ENCODE results near the gene MAGED2.
"Not testable (repeated sequence)": the region's sequence is repeated elsewhere in the genome, so short reads cannot be mapped to it uniquely, and the experiment has no call there.

Gene MAGED2

GRCh38 chrX:54807524-54808108, at the start of gene MAGED2:
Gene MAGED2, plus strand, starts transcription at chrX:54807745. Its CDS starts 1,587 bp downstream, at chrX:54809332.
- peak; percentile 12 for DNase-seq

- DNase-seq, result no peak
These were observed 49.2 kb upstream of the MAGED2 start for GRCh38 chrX:54758114-54759055.

GRCh38 chrX:54774391-54775094, 33.0 kb upstream of the MAGED2 start:
- not testable (repeated sequence) for DNase-seq

- no peak for DNase-seq
These were observed 31.5 kb upstream of the MAGED2 start for GRCh38 chrX:54776061-54776460.

GRCh38 chrX:54776987-54777672, 30.4 kb upstream of the MAGED2 start:
- no peak for DNase-seq

GRCh38 chrX:54785901-54786300, 21.6 kb upstream of the MAGED2 start:
- DNase-seq, result peak; percentile 25

GRCh38 chrX:54786967-54787366, 20.6 kb upstream of the MAGED2 start:
- DNase-seq, result peak; percentile 28

- no peak for DNase-seq
These were observed 19.1 kb upstream of the MAGED2 start for GRCh38 chrX:54788446-54788845.

- not testable (repeated sequence) for DNase-seq
These were observed 18.1 kb upstream of the MAGED2 start for GRCh38 chrX:54789405-54789804.

GRCh38 chrX:54794028-54794427, 13.5 kb upstream of the MAGED2 start:
- no peak for DNase-seq

- no peak for DNase-seq
These were observed 12.8 kb upstream of the MAGED2 start for GRCh38 chrX:54794795-54795194.

- DNase-seq, result no peak
These were observed 9.4 kb upstream of the MAGED2 start, which contains the start of gene ITIH6 for GRCh38 chrX:54798137-54798536. Gene ITIH6, minus strand, starts transcription at chrX:54798255. Its CDS starts 45 bp downstream, at chrX:54798210.

GRCh38 chrX:54799046-54799445, 8.5 kb upstream of the MAGED2 start:
- no peak for DNase-seq

GRCh38 chrX:54808109-54808604, 612 bp downstream of the MAGED2 start:
- no peak for DNase-seq

GRCh38 chrX:54808605-54809483, 1.3 kb downstream of the MAGED2 start:
- DNase-seq, result peak; percentile 95

GRCh38 chrX:54810532-54810931, 3.0 kb downstream of the MAGED2 start:
- no peak for DNase-seq

GRCh38 chrX:54811301-54811885, 3.8 kb downstream of the MAGED2 start:
- DNase-seq, result no peak

GRCh38 chrX:54812306-54812705, 4.8 kb downstream of the MAGED2 start:
- DNase-seq, result no peak

GRCh38 chrX:54817220-54817820, 9.8 kb downstream of the MAGED2 start:
- no peak for DNase-seq

- no peak for DNase-seq
These were observed 10.7 kb downstream of the MAGED2 start for GRCh38 chrX:54818221-54818620.

GRCh38 chrX:54819201-54819600, 11.7 kb downstream of the MAGED2 start:
- no peak for DNase-seq
